Ovary (tissue), 9 donors: ENCODE data around the gene PIGZ. TPM values are rescaled to one million over a fixed set of nuclear protein-coding genes. Genes with fewer than 3 reads are reported as not detected.

Source experiments
- DNase-seq, 5 donors: peaks; one replicate each; pipeline ENCODE4 v3.0.0-alpha.2; 2019 to 2020
- H3K27ac ChIP-seq, 2 donors: fragments of 200-600 bp; one replicate each; pipeline versions ENCODE4 v1.5.1 to v1.8.0; 2019 to 2022
- H3K27me3 ChIP-seq: fragments of 200-600 bp; one replicate; pipeline ENCODE4 v1.8.0; 2022
- H3K36me3 ChIP-seq: fragments of 200-600 bp; sonication (generic); one replicate; pipeline ENCODE4 v1.5.1; 2019
- H3K4me1 ChIP-seq: one replicate; pipeline ENCODE4 v1.8.1; 2013; ENCODE audit warnings: mild to moderate bottlenecking, moderate library complexity; ENCODE audit not compliant: insufficient read depth
- H3K4me3 ChIP-seq: fragments of 200-600 bp; sonication (generic); one replicate; pipeline ENCODE4 v1.5.1; 2017
- H3K9me3 ChIP-seq, 2 donors: fragments of 200-600 bp in 1 of 2; sonication (generic) in 1 of 2; one replicate each; pipeline versions ENCODE4 v1.5.1 to v1.8.1; 2013 to 2019; ENCODE audit warnings: mild to moderate bottlenecking in 1 of 2, moderate library complexity in 1 of 2
- CTCF ChIP-seq, 3 donors: fragments of 450-650 bp in 2 of 3; fragments of 200-600 bp in 1 of 3; IDR thresholded peaks; one replicate each; pipeline versions ENCODE4 v1.5.1 to v1.8.0; 2016 to 2022; ENCODE audit warnings: antibody characterized with exemption in 3 of 3, mild to moderate bottlenecking in 1 of 3
- EP300 ChIP-seq: sonication (generic); formaldehyde crosslinking; IDR thresholded peaks from one replicate; pipeline ENCODE4 v1.6.1; 2017; ENCODE audit warnings: antibody characterized with exemption
- POLR2A ChIP-seq: fragments of 450-650 bp; IDR thresholded peaks from one replicate; pipeline ENCODE4 v1.6.1; 2017; ENCODE audit warnings: antibody characterized with exemption, mild to moderate bottlenecking, moderate library complexity
- WGBS, 3 donors: extraction: QIAGEN DNeasy Blood & Tissue Kit in 1 of 3; methylation state at CpG; one replicate each; pipeline versions ENCODE4 v1.1.5 to v1.1.7; 2013 to 2017; 5-methylcytosine and 5-hydroxymethylcytosine counted together
- intact Hi-C, 4 donors: fragments of 100-400 bp; cut with DNase I; formaldehyde crosslinking; loops; one replicate each; pipeline versions ENCODE4 v1.11.0 to v1.15.1; 2022 to 2023
- polyA plus RNA-seq, 2 donors: library from polyadenylated mRNA; stranded (reverse); fragments of 200-250 nt in 1 of 2; fragments of 350-450 nt in 1 of 2; fragmentation: Illumina TruSeq in 1 of 2; extraction: RNeasy Lipid Tissue Mini Kit (QIAGEN cat#74804) in 1 of 2; gene quantifications; one replicate each; pipeline ENCODE4 v1.2.3, GENCODE V29; 2013 to 2014
- total RNA-seq, 7 donors: library from RNA; depleted of rRNA in 2 of 7; stranded (reverse); fragments of >200 nt in 2 of 7; fragmentation: NEBNext Ultra II Directional in 3 of 7; extraction: Animal tissue kit (Norgen Biotek cat#: 25700) in 3 of 7; gene quantifications; one replicate each; pipeline versions ENCODE4 v1.1.0 to v1.2.4, GENCODE V29; 2016 to 2023
- donor health status: DM: no; HTN: no; CAD: no; lungs with moderate emphysema.
- donor health status: DM: no; HTN: no; CAD: no.
- donor health status: Bipolar disorder and iron deficiency.
- donor health status: DM: yes; HTN: yes; CAD: no.
- donor health status: DM: no; HTN: no; CAD: no.
- donor health status: DM: yes; HTN: yes; CAD: no.

The PIGZ gene
- total and polyA plus RNA-seq, 9 donors = 0.45 to 7.4 (median 1.5) TPM; not detected in 1

- no peaks in the 10 kb centered on the region for H3K36me3 ChIP-seq
- no peaks in the 10 kb centered on the region for H3K4me1 ChIP-seq
- no peaks in the 10 kb centered on the region for H3K27me3 ChIP-seq
- WGBS, 3 donors = 95 to 100% (median 95%) methylated on average over 4 of the region's 4 CpGs
- no peak for TF ChIP-seq POLR2A
- no peak for TF ChIP-seq EP300
- TF ChIP-seq CTCF (IDR thresholded peaks at IDR 0.05) = no peak
- no peak overlapping the region for H3K27ac ChIP-seq
- no peaks in the 10 kb centered on the region for H3K9me3 ChIP-seq
- no peak overlapping the region for H3K4me3 ChIP-seq
- intact Hi-C loops = no loop called here
- no peak for DNase-seq
Observed at GRCh38 chr3:196914866-196915265, 53.8 kb downstream of the PIGZ start.

GRCh38 chr3:196903740-196904139 is 64.9 kb downstream of the PIGZ start:
- no peaks in the 10 kb centered on the region for H3K9me3 ChIP-seq
- intact Hi-C loops = no loop called here
- H3K4me1 ChIP-seq = no peaks in the 10 kb centered on the region
- H3K27me3 ChIP-seq = no peaks in the 10 kb centered on the region
- H3K4me3 ChIP-seq = no peak overlapping the region
- DNase-seq = no peak
- WGBS, 3 donors = 94 to 100% (median 96%) methylated on average over 2 of the region's 2 CpGs
- no peaks in the 10 kb centered on the region for H3K36me3 ChIP-seq
- TF ChIP-seq CTCF (IDR thresholded peaks at IDR 0.05) (no peak), EP300 (no peak), POLR2A (no peak)
- no peak overlapping the region for H3K27ac ChIP-seq

- DNase-seq = no peak
- no peaks in the 10 kb centered on the region for H3K4me1 ChIP-seq
- H3K27ac ChIP-seq = no peak overlapping the region
- H3K9me3 ChIP-seq = no peaks in the 10 kb centered on the region
- no peaks in the 10 kb centered on the region for H3K27me3 ChIP-seq
- H3K4me3 ChIP-seq = no peak overlapping the region
- TF ChIP-seq POLR2A (no peak), CTCF (IDR thresholded peaks at IDR 0.05) (no peak), EP300 (no peak)
- 70 to 79% (median 76%) methylated on average over 1 of the region's 1 CpG for WGBS, 3 donors
- intact Hi-C loops = no loop called here
- H3K36me3 ChIP-seq = no peaks in the 10 kb centered on the region
Observed at GRCh38 chr3:196902296-196902695, 66.3 kb downstream of the PIGZ start.

GRCh38 chr3:196901768-196902167 is 66.9 kb downstream of the PIGZ start:
- WGBS, 3 donors = 89 to 100% (median 98%) methylated on average over 1 of the region's 1 CpG
- no peaks in the 10 kb centered on the region for H3K4me1 ChIP-seq
- H3K36me3 ChIP-seq = no peaks in the 10 kb centered on the region

More at GRCh38 chr3:196901768-196902167, 66.9 kb downstream of the PIGZ start:
- Histone ChIP-seq H3K27me3 (no peaks in the 10 kb centered on the region), H3K9me3 (no peaks in the 10 kb centered on the region), H3K4me3 (no peak overlapping the region), H3K27ac (no peak overlapping the region)
- TF ChIP-seq POLR2A = no peak
- TF ChIP-seq CTCF (IDR thresholded peaks at IDR 0.05) = no peak
- no peak for TF ChIP-seq EP300
- intact Hi-C loops = no loop called here
- DNase-seq = no peak

Other genes starting within 250 kb of the PIGZ start
- gene PAK2, start 229.0 kb downstream of the PIGZ start, total RNA-seq = 10 to 100 TPM; 24.2 to 57.3 (median 44.2) TPM
- gene PAK2, start 229.0 kb downstream of the PIGZ start, polyA plus RNA-seq = 10 to 100 TPM; 17.0 to 59.5 TPM
- 10 to 100 TPM; 24.6 to 41.1 (median 28.5) TPM for gene SENP5, start 100.9 kb downstream of the PIGZ start, total RNA-seq
- gene SENP5, start 100.9 kb downstream of the PIGZ start, polyA plus RNA-seq = 10 to 100 TPM in 1 of 2 donors, 1 to 10 TPM in 1; 8.6 to 11.3 TPM
- gene NCBP2, start 26.3 kb downstream of the PIGZ start, total RNA-seq = 10 to 100 TPM; 17.4 to 64.7 (median 45.8) TPM
- 10 to 100 TPM; 41.6 to 53.7 TPM for gene NCBP2, start 26.3 kb downstream of the PIGZ start, polyA plus RNA-seq
- 10 to 100 TPM in 1 of 7 donors, 1 to 10 TPM in 5, under 1 TPM in 1; 0.53 to 19.0 (median 2.5) TPM for gene MELTF, start 61.0 kb upstream of the PIGZ start, total RNA-seq
- gene MELTF, start 61.0 kb upstream of the PIGZ start, polyA plus RNA-seq = 1 to 10 TPM; 1.1 to 1.2 TPM